ENCODE measurements around the gene SLC7A14. TPM values are rescaled to one million over a fixed set of nuclear protein-coding genes. Genes with fewer than 3 reads are reported as not detected.

The SLC7A14 gene
- total and polyA plus RNA-seq, 2 donors (not counting 3 experiments of a cell fraction or from before 2014, with no cell fraction given), result 0.07 to 0.57 TPM

DNA sequence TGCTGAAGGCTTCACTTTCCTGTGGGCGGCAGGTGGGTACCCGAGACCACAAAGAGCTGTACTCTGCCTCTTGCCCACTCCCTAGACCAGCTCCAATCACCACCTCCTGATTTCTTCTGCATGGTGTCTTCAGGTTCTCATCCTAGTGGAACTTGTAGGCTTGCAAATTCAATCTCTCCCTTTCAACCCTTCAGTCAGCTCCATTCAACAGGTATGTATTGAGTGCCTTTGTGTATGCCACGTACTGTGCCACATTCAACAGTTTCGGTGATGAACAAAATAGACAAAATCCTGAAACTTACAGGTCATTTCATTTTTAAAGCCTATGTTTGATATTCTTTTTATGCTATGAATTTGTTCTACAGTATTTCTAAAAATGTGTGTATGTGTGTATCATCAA lies 172.6 kb downstream of the SLC7A14 start:
- peaks cover 3% of the 10 kb centered on the region for H3K4me1 ChIP-seq (ENCODE audit: control insufficient read depth, extremely low read depth, insufficient read depth, low read length)
- intact Hi-C loops (cut with micrococcal nuclease), result loop anchor here (5.0 kb wide), 1 partner anchor 454 kb away; no protein-coding TSS in a partner anchor
- ChIA-PET CTCF (interaction anchor here (0.6 to 11.4 kb wide), 48 partner anchors 8 to 460 kb away, joined by 3 to 525 read pairs (median 6); partner anchors contain the start of genes RPL22L1 and SLC7A14), POLR2A (interaction anchor here (1.0 to 1.5 kb wide), 3 partner anchors 396 to 435 kb away, joined by 3 to 5 read pairs (median 3); no protein-coding TSS in a partner anchor)
- no peak overlapping the region for H3K4me3 ChIP-seq (replicated peaks in 1 of 3; ENCODE audit: insufficient read depth in 1 of 3, low read depth in 1 of 3, low read length in 3 of 3)
- no peaks in the 10 kb centered on the region for H3K9me1 ChIP-seq (replicated peaks; ENCODE audit: control insufficient read depth, extremely low read depth, insufficient read depth, low read length)
- H3K9me3 ChIP-seq (replicated peaks; ENCODE audit: control insufficient read depth, insufficient read depth, low read length), result no peaks in the 10 kb centered on the region
- no TSS peak for BruUV-seq (replicated peaks)
- H3K36me3 ChIP-seq (ENCODE audit: control insufficient read depth in 2 of 2, extremely low read depth in 1 of 2, insufficient read depth in 2 of 2, low read length in 2 of 2), result peaks cover 0 to 3% of the 10 kb centered on the region in 2 experiments
- no peaks in the 10 kb centered on the region for H3K27me3 ChIP-seq (ENCODE audit: control insufficient read depth in 2 of 2, insufficient read depth in 2 of 2, low read length in 2 of 2)
- H3K27ac ChIP-seq (ENCODE audit: insufficient read depth, low read depth, low read length), result no peak overlapping the region
- dilution Hi-C loops (cut with MboI; ENCODE audit: extremely low pct_ligation_motif_present, low sequenced_read_pairs), result no loop called here
- H3K4me2 ChIP-seq (ENCODE audit: insufficient read depth, low read length), result no peak overlapping the region
- FAIRE-seq, result no peak
- no peak for DNase-seq (ENCODE audit: low read depth, low spot score)
- H3K9ac ChIP-seq (replicated peaks; ENCODE audit: extremely low read depth, insufficient read depth, low read length), result no peak overlapping the region
- H3K79me2 ChIP-seq (ENCODE audit: control insufficient read depth, insufficient read depth, low read length), result peaks cover 3% of the 10 kb centered on the region
- H4K20me1 ChIP-seq (replicated peaks; ENCODE audit: control insufficient read depth, extremely low read depth, insufficient read depth, low read length), result no peaks in the 10 kb centered on the region
- TF ChIP-seq FOS (IDR thresholded peaks at IDR 0.05; ENCODE audit: borderline replicate concordance, insufficient read depth, low read length) (no peak), MYC (IDR thresholded peaks at IDR 0.05; ENCODE audit: low read depth, low read length) (no peak), EZH2 (IDR thresholded peaks at IDR 0.05; ENCODE audit: borderline replicate concordance, low read depth, low read length, severe bottlenecking) (no peak), CTCF (IDR thresholded peaks at IDR 0.05; ENCODE audit: extremely low read depth in 1 of 2, insufficient read depth in 1 of 2, low read depth in 1 of 2, low read length in 2 of 2) (no peak), JUN (IDR thresholded peaks at IDR 0.05; ENCODE audit: borderline replicate concordance, insufficient read depth, insufficient read length, low read depth) (no peak), MAX (IDR thresholded peaks at IDR 0.05; ENCODE audit: insufficient read depth, insufficient read length) (no peak), POLR2AphosphoS5 (IDR thresholded peaks at IDR 0.05; ENCODE audit: insufficient read depth, low read depth, low read length) (no peak), GATA2 (IDR thresholded peaks at IDR 0.05; ENCODE audit: insufficient read depth, insufficient read length, low read depth, low read length) (no peak), POLR2A (IDR thresholded peaks at IDR 0.05; ENCODE audit: low read depth, low read length) (no peak)
- H2AFZ ChIP-seq (ENCODE audit: low read depth, low read length), result no peak overlapping the region
